NCI-H1048 (cell line): ENCODE results near the gene CDHR1.

Experiments
- DNase-seq: peaks from one replicate; lab custom pipeline; 2025; lab: John Stamatoyannopoulos, UW

CDHR1 gene

GRCh38 chr10:84262190-84262956, 68.0 kb downstream of the CDHR1 start:
- DNase-seq: no peak

GRCh38 chr10:84263716-84264115, 69.4 kb downstream of the CDHR1 start:
- DNase-seq: no peak

- DNase-seq: peak; percentile 9
Observed at GRCh38 chr10:84264611-84265141, 70.3 kb downstream of the CDHR1 start.

GRCh38 chr10:84265418-84265817, 71.1 kb downstream of the CDHR1 start:
- DNase-seq: no peak

GRCh38 chr10:84267503-84268126, 73.3 kb downstream of the CDHR1 start:
- no peak for DNase-seq

GRCh38 chr10:84269162-84269561, 74.8 kb downstream of the CDHR1 start:
- DNase-seq: no peak
